HCT116 (cell line): ENCODE results near the gene RNF207. TPM values are rescaled to one million over a fixed set of nuclear protein-coding genes. Genes with fewer than 3 reads are reported as not detected.
A peak's percentile ranks its signal among the peaks of the same experiment; 100 is the strongest.

Source experiments
- ATAC-seq: fragments of 200-7000 bp; cut with Tn5 transposase; 2 replicates; pipeline ENCODE4 v1.9.1; 2020; ENCODE audit warnings: mild to moderate bottlenecking, moderate library complexity
- BruUV-seq: library from RNA; stranded (reverse); fragments of 400-500 nt; replicated peaks from 2 replicates; lab custom pipeline; 2021; lab: Mats Ljungman, UMichigan
- CTCF ChIA-PET: fragments of 300-600 bp; sonication (Branson Sonifier 250); formaldehyde crosslinking; loops from one replicate; lab custom pipeline; 2021; ENCODE audit warnings: antibody characterized with exemption; lab: Charles Lee
- POLR2A ChIA-PET: fragments of 300-600, 350-600 bp; sonication (Branson Sonifier 250); formaldehyde crosslinking; loops from one replicate; lab custom pipeline; 2021; ENCODE audit warnings: antibody characterized with exemption; lab: Charles Lee
- RAD21 ChIA-PET, 2 experiments: fragments of 300-600 bp; sonication (Branson Sonifier 250); formaldehyde crosslinking; loops; one replicate each; lab custom pipeline; 2023; ENCODE audit warnings: low total read pairs in 2 of 2; ENCODE audit not compliant: uncharacterized antibody in 2 of 2, unreplicated experiment in 2 of 2, low non-redundant PET in 1 of 2; lab: Charles Lee
- DNase-seq: peaks from one replicate; pipeline ENCODE4 v3.0.0-alpha.2; 2010; ENCODE audit warnings: low read depth, low spot score
- H2AFZ ChIP-seq: fragments of 200-600 bp; shearing (Covaris generic), sonication (generic); 2 replicates; pipeline ENCODE4 v1.6.1; 2017; ENCODE audit warnings: low read depth, mixed run types, mixed read lengths, antibody characterized with exemption, low read length; ENCODE audit not compliant: poor library complexity, severe bottlenecking
- H3K27ac ChIP-seq: 2 replicates; pipeline ENCODE4 v1.5.1; 2012; ENCODE audit warnings: low read depth, low read length
- H3K27me3 ChIP-seq: fragments of 200-600 bp; sonication (generic); 2 replicates; pipeline ENCODE4 v1.6.1; 2016; ENCODE audit warnings: mixed run types, low read length, mixed read lengths; ENCODE audit not compliant: insufficient read depth
- H3K36me3 ChIP-seq, 2 experiments: fragments of 200-500 bp in 1 of 2; fragments of 200-600 bp in 1 of 2; sonication (Bioruptor generic) in 1 of 2; sonication (generic) in 1 of 2; 2 replicates each; pipeline versions ENCODE4 v1.5.1 to v1.6.1; 2014 to 2016; ENCODE audit warnings: low read length in 2 of 2, inconsistent platforms in 1 of 2, mixed read lengths in 1 of 2, mixed run types in 1 of 2; ENCODE audit not compliant: insufficient read depth in 2 of 2, control insufficient read depth in 1 of 2
- H3K4me1 ChIP-seq, 2 experiments: fragments of 200-600 bp in 1 of 2; sonication (generic) in 1 of 2; 2 replicates each; pipeline versions ENCODE4 v1.5.1 to v1.6.1; 2012 to 2017; ENCODE audit warnings: low read length in 2 of 2, inconsistent platforms in 1 of 2, mild to moderate bottlenecking in 1 of 2, mixed read lengths in 1 of 2, mixed run types in 1 of 2, moderate library complexity in 1 of 2; ENCODE audit not compliant: insufficient read depth in 2 of 2, control insufficient read depth in 1 of 2
- H3K4me2 ChIP-seq: fragments of 200-600 bp; sonication (generic); 2 replicates; pipeline ENCODE4 v1.6.1; 2017; ENCODE audit warnings: mixed run types, low read length, mixed read lengths
- H3K4me3 ChIP-seq, 2 experiments: fragments of 200-600 bp in 1 of 2; sonication (generic) in 1 of 2; replicated peaks in 1 of 2; 2 replicates each; pipeline ENCODE4 v1.5.1; 2011 to 2016; ENCODE audit warnings: low read length in 2 of 2, control low read depth in 1 of 2, low read depth in 1 of 2, mild to moderate bottlenecking in 1 of 2, mixed read lengths in 1 of 2, mixed run types in 1 of 2
- H3K79me2 ChIP-seq: fragments of 200-600 bp; sonication (generic); 2 replicates; pipeline ENCODE4 v1.6.1; 2017; ENCODE audit warnings: mild to moderate bottlenecking, mixed run types, low read length, moderate library complexity, mixed read lengths; ENCODE audit not compliant: insufficient read depth
- H3K9ac ChIP-seq: fragments of 200-600 bp; sonication (generic); 2 replicates; pipeline ENCODE4 v1.6.1; 2016; ENCODE audit warnings: low read length, mixed read lengths
- H3K9me2 ChIP-seq: fragments of 200-600 bp; sonication (generic), shearing (Covaris generic); 2 replicates; pipeline ENCODE4 v1.6.1; 2017; ENCODE audit warnings: mixed run types, mild to moderate bottlenecking, moderate library complexity; ENCODE audit not compliant: insufficient read depth
- H3K9me3 ChIP-seq, 2 experiments: fragments of 200-500 bp in 1 of 2; fragments of 200-600 bp in 1 of 2; sonication (Bioruptor generic) in 1 of 2; sonication (generic) in 1 of 2; 2 replicates each; pipeline ENCODE4 v1.6.1; 2014 to 2017; ENCODE audit warnings: low read length in 2 of 2, mixed read lengths in 2 of 2, inconsistent platforms in 1 of 2, low read depth in 1 of 2, mild to moderate bottlenecking in 1 of 2, mixed run types in 1 of 2, moderate library complexity in 1 of 2; ENCODE audit not compliant: control insufficient read depth in 1 of 2, insufficient read depth in 1 of 2
- H4K20me1 ChIP-seq: fragments of 200-600 bp; sonication (generic), shearing (Covaris generic); 2 replicates; pipeline ENCODE4 v1.6.1; 2017; ENCODE audit warnings: mixed run types, mild to moderate bottlenecking, moderate library complexity; ENCODE audit not compliant: insufficient read depth
- CBX3 ChIP-seq: IDR thresholded peaks from 2 replicates; pipeline ENCODE4 v1.6.1; 2012; ENCODE audit warnings: low read depth
- CEBPB ChIP-seq: IDR thresholded peaks from 2 replicates; pipeline ENCODE4 v1.6.1; 2012; ENCODE audit warnings: low read depth
- CTCF ChIP-seq, 3 experiments: fragments of 200-600 bp in 1 of 3; sonication (generic) in 1 of 3; IDR thresholded peaks in 2 of 3; conservative IDR thresholded peaks in 1 of 3; 2 replicates each; pipeline ENCODE4 v1.5.1; 2012 to 2017; ENCODE audit warnings: low read depth in 2 of 3, low read length in 2 of 3, antibody characterized with exemption in 1 of 3, borderline replicate concordance in 1 of 3, control low read depth in 1 of 3, mild to moderate bottlenecking in 1 of 3, mixed read lengths in 1 of 3, mixed run types in 1 of 3, moderate library complexity in 1 of 3; ENCODE audit not compliant: insufficient read depth in 1 of 3
- EZH2 ChIP-seq: fragments of 200-600 bp; sonication (generic); IDR thresholded peaks from 2 replicates; pipeline ENCODE4 v1.6.1; 2017; ENCODE audit warnings: antibody characterized with exemption, mixed run types
- FOSL1 ChIP-seq: IDR thresholded peaks from 2 replicates; pipeline ENCODE4 v1.6.1; 2012; ENCODE audit warnings: low read depth
- MAX ChIP-seq: IDR thresholded peaks from 2 replicates; pipeline ENCODE4 v1.6.1; 2012
- POLR2A ChIP-seq: IDR thresholded peaks from 2 replicates; pipeline ENCODE4 v1.7.0; 2011; ENCODE audit warnings: borderline replicate concordance; ENCODE audit not compliant: insufficient read depth, insufficient read length; ENCODE audit errors: extremely low read depth
- RAD21 ChIP-seq: IDR thresholded peaks from 2 replicates; pipeline ENCODE4 v1.6.1; 2012; ENCODE audit warnings: low read depth, mild to moderate bottlenecking
- SIN3A ChIP-seq: IDR thresholded peaks from 2 replicates; pipeline ENCODE4 v1.6.1; 2012; ENCODE audit warnings: low read depth
- SRF ChIP-seq: IDR thresholded peaks from 2 replicates; pipeline ENCODE4 v1.6.1; 2012; ENCODE audit warnings: low read depth
- TCF7L2 ChIP-seq: IDR thresholded peaks from 2 replicates; pipeline ENCODE4 v1.7.0; 2011; ENCODE audit warnings: borderline replicate concordance, inconsistent platforms; ENCODE audit not compliant: insufficient read depth, insufficient read length; ENCODE audit errors: extremely low read depth
- YY1 ChIP-seq: IDR thresholded peaks from 2 replicates; pipeline ENCODE4 v1.6.1; 2011; ENCODE audit warnings: low read length, low read depth, moderate library complexity, mild to moderate bottlenecking; ENCODE audit not compliant: insufficient replicate concordance; ENCODE audit errors: extremely low read depth
- ZFX ChIP-seq: fragments of 450-650 bp; IDR thresholded peaks from 2 replicates; pipeline ENCODE4 v1.6.1; 2017
- intact Hi-C: fragments of 100-400 bp; cut with micrococcal nuclease; formaldehyde crosslinking; loops from 2 replicates; pipeline ENCODE4 v1.10.0; 2022
- total RNA-seq: library from RNA; stranded (reverse); gene quantifications from one replicate; pipeline ENCODE4 v1.2.1, GENCODE V29; 2021; ENCODE audit not compliant: unreplicated experiment

Gene RNF207
- total RNA-seq, 1 experiment from 2014 or later = 61.2 TPM

- Histone ChIP-seq H3K79me2 (peaks cover 53% of the 10 kb centered on the region), H3K9me2 (no peaks in the 10 kb centered on the region), H3K36me3 (peaks cover 17 to 32% of the 10 kb centered on the region in 2 experiments; a peak in 3 of 4 replicates), H3K4me1 (peaks cover 13 to 41% of the 10 kb centered on the region in 2 experiments), H3K27me3 (no peaks in the 10 kb centered on the region), H3K4me3 (peak overlapping the region; percentile 86 to 87), H4K20me1 (no peaks in the 10 kb centered on the region; the same call in 1 of the 2 replicates), H3K9me3 (no peaks in the 10 kb centered on the region), H3K4me2 (peak overlapping the region; percentile 91), H3K27ac (peak overlapping the region; percentile 67), H2AFZ (no peak overlapping the region), H3K9ac (peak overlapping the region; percentile 91)
- intact Hi-C loops = loop anchor here (1.0 kb wide), 1 partner anchor 29 kb away; no protein-coding TSS in a partner anchor
- DNase-seq (no peak), ATAC-seq (no peak)
- POLR2A ChIA-PET = interaction anchor here (1.4 kb wide), 1 partner anchor 28 kb away, joined by 5 read pairs; the partner anchor contains the start of gene RNF207
- CTCF ChIA-PET = interaction anchor here (2.1 kb wide), 1 partner anchor 30 kb away, joined by 12 read pairs; no protein-coding TSS in a partner anchor
- RAD21 ChIA-PET = no interaction called here
- no peak for TF ChIP-seq YY1
- TF ChIP-seq CEBPB = no peak
- no peak for TF ChIP-seq SRF
- no peak for TF ChIP-seq CTCF (IDR thresholded peaks at IDR 0.05 in 2 of 3, conservative IDR thresholded peaks at IDR 0.05 in 1 of 3; ENCODE audit: borderline replicate concordance in 1 of 3, insufficient read depth in 1 of 3, low read depth in 2 of 3, low read length in 2 of 3)
- no peak for TF ChIP-seq CBX3
- no peak for TF ChIP-seq FOSL1
- TF ChIP-seq RAD21 = no peak
- no peak for TF ChIP-seq MAX
- no peak for TF ChIP-seq ZFX
- no peak for TF ChIP-seq POLR2A
- TF ChIP-seq EZH2 = no peak
- TF ChIP-seq SIN3A = no peak
- no peak for TF ChIP-seq TCF7L2
- no TSS peak for BruUV-seq
Observed at GRCh38 chr1:6234502-6235295, 28.8 kb downstream of the RNF207 start.
